HG03097 (cell line): ENCODE data around the gene GATM.
"Not testable (repeated sequence)": the region's sequence is repeated elsewhere in the genome, so short reads cannot be mapped to it uniquely, and the experiment has no call there.

Source experiments
- ATAC-seq: cut with Tn5 transposase; IDR thresholded peaks from one replicate; pipeline ENCODE4 v1.9.1; 2021; ENCODE audit not compliant: unreplicated experiment, low FRiP score

Gene GATM

DNA sequence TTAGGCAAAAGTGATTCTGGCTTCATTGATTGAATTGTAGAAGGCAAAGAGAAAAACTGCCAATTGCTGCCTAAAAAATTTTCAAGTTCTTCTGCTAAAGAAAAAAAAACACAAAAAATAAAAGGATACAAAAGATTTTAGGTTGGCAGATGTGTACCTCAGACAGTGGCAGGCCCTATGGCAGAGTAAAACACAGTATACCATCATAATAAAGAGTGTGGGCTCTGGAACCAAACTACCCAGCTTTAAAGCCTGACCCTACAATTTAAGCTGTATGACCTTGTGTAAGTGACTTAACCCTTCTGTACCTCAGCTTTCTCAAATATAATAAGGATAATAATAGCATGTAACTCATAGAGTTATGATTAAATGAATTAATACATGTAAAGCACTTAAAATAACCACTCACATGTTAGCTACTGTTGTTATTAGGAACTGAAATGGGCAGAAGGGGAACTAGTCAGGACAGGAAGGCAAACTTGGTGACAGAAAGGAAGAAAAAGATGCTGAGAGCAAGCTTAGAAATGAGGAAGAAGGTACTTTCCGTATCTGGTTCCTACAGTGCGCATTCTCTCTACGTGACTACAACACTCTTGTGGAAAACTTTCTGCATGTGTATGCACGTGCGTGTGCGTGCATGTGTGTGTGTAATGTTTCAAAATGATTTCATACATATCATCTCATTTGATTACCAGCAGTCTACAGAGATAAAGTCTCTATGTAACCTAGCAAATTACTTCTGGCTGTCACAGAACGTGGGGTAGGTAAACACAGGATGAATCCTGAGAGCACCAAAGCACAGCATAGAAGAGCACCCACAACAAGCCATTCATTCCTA lies 13.6 kb upstream of the GATM start:
- ATAC-seq: peak; percentile 83

DNA sequence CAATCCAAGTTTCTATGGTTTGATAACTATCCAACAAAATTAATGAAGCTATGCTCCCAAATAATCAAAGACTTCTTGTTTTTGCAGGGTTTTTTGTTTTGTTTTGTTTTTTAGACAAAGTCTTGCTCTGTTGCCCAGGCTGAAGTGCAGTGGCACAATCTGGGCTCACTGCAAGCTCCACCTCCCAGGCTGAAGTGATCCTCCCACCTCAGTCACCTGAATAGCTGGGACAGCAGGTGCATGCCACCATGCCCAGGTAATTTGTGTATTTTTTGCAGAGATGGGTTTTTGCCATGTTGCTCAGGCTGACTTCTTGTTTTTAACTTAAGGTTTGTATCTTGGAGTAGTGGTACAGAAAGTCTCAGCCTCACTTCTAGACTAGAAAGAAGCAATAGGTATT lies 11.0 kb upstream of the GATM start:
- no peak for ATAC-seq

DNA sequence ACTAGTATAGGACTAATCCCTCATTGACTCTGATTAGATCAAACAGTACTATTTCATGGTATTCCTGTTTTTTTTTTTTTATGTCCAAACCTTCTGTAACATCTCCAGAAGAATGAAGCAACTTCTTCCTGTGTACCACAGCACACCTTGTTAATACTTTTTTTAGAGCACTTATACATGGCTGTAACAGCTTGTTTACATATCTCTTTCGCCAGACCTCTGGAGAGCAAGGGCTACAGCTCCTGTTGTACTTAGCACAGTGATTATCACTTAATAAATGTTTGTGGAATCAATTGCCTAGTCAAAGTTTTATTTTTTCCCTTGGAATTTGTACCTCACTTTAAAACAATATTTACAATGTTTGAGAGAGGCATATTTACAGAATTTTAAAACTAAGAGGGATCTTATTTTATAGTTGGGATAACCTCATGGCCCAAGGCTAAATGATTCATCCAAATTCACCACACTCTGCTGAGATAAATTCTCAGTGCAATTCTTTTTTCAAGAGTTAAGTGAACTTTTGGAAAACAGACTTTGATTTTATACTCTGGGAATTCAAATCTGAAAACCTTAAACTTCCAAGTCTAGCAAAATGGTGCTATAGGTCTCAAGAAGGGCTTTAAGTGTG lies 9.2 kb upstream of the GATM start:
- no peak for ATAC-seq

DNA sequence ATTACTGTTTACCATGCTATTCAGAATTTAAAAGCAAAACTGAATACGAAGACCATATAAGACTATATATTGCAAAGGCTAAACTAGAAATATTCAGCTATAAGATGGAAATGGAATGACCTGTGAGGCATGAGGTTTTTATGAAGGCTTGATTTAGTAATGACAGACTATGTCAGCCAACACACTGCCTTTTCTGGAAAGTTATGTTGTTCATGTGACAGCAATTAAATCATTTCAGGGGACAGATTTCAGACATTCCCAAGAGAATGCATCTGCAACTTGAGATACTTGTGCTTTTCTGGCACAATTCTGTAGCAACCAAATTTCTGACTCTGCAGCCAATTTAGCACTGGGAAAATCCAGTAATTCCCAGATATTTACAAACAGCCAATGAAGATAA lies 8.6 kb upstream of the GATM start:
- ATAC-seq: no peak

DNA sequence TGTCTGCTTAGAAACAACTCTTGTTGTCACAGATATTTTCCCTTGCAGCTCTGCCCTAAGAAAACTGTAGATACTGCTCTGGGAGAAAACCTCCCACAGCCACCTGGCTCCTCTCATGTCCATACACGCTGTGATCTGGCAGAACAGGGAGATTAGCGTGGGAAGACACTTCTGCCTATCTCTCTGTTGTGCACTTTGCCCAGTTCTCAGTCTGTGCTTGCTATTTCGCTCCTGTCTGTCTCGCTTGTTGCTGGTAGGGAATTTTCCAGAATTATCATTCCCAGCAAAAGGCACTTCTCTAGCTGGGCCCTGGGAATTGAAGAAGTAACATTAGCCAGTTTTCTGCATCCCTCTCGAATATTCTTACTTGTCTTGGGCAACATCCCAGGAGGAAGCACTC lies 8.1 kb upstream of the GATM start:
- no peak for ATAC-seq

DNA sequence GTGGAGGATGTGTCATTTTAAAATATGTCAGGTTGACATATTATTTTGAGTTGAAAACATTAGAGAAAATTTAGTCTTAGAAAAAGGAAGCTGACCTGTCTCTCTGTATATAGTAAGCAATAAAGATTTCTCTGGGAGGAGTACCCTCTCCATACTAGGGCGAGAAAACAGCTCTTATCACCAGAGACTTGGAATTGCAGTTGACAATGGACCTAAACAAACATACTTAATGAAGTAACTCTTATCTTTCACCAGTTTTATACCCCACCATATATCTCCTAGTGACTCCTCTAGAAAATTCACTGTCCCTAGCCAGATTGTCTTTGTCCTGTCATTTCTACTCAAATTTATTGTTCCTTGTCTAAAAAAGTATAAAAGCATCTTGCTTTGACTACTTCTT lies 7.2 kb upstream of the GATM start:
- ATAC-seq: no peak

DNA sequence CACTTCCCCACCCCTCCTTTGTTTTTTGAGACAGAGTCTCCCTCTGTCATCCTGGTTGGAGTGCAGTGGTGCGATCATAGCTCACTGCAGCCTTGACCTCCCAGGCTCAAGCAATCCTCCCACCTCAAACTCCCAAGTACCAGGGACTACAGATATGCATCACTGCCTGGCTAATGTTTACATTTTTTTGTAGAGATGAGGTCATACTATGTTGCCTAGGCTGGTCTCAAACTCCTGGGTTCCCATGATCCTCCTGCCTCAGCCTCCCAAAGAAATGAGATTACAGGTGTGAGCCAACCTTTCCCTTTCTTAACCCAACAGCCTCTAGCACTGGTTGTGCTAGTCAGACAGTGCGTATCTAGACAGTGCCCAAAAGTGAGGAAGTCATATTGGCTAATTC lies 6.4 kb upstream of the GATM start:
- ATAC-seq: no peak

DNA sequence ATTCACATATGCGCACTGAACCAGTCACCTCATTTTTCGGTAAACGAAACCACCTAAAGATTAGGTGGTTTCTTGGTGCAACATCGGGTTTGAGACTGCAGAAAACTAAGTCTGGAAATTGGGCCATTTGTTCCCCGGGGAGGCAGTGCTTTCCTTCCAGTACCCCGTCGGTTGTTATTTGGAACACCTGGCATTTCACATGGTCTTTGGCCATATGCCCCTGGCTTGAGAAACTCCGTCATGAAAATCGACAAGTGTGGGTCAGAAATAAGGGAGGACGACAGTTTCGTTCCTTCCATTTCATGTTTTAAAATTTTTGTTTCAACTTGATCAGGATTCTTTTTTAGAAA lies 544 bp upstream of the GATM start:
- ATAC-seq: no peak

DNA sequence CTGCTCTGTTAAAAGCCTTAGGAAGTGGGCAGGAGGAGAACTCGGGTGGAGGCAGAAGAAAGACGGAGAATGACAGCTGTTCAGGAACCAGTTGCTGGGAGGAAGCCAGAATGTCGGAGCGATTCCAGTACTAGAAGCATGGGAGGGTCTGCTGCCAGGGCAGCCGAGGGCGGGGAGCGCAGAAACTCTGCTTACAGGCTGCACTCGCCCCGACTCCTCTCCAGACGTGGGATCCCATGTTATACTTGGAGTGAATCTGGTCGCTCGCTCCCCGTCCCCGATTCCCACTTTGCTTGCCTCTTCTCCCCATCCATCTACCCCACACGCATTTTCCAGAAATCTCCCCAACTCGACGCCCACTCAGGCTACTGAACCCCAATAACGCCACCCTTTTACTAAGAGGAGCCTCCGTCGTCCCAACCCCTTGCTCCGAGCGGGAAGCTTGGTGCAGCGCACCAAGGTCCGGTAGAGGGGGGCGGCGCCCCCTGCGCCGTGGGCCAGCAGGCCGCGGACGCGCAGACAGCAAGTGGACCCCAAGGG lies 665 bp downstream of the GATM start:
- peak; percentile 20 for ATAC-seq

DNA sequence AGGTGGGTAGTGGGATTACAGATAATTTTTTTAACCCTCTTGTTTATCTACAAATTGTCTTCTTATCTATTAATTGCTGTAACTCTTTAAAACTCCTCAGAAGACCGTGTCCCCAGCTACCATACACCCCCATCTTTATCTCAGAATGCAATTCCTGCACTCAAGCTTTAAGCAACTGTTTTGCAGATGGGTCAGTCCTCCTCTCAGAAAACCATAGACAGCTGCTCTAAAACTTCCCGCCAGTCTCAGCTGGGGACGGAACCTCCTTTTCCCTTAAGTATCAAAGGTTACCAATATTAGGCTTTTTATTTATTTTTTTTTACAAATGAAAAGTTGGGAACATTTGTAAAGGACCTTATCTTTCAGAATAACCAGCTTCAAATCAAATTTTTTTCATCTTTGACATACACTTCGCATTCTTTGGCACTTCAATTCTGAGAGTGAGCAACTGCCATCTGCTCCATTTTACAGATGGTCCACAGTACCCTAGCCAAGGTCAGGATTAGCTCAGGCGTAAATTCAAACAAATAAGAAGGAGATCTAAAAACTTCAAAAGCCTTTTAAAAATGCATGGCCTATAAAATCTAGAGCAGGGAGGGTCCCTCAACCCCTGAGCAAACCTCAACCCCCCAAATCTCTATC lies 1.3 kb downstream of the GATM start:
- ATAC-seq: no peak

DNA sequence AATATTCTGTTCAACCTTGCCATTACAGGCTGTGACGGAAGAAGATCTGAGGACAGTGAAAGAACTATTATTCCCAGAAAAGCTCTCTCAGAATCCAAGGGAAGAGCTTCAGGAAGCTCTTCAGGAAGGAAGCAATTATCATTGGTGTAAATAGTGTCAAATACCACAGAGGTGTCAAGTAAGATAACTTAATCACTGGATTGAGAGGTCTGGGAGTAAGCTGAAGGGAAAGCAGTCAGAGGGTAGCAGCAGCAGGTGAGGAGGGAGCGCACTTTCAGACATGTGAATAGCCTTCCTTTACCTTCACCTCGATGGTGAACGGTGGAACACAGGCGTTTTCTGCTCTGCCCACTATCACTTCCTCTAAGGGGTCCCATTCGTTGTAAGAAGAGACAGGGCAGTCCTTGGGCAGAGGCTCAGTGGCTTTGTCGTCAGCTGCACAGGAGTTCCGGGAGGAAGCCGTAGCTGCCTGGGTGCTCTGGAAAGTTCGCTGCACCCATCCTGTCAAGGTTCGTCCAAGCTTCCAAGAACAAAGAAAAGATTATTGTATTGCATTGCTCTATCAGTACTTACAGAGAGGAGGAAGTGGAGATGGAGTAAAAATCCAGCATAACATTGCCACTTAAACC lies 1.9 kb downstream of the GATM start:
- no peak for ATAC-seq

DNA sequence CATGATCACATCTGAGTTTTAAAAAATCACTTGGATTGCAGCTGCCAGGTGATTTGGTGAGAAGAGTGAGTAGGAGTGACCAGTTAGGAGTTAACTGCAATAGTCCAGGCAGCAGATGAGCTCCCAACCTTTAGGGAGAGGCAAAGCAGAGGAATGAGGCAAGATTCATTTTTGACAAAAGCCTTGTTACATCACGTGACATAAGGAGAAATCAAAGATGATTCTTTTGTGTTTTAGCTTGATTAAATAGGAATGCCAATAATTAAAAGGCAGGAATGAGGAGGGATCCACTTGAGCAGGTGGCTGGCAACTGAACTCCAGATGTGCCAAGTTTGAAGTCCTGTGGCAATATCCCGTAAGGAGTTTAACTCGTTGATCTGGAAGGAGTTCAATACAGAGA lies 2.5 kb downstream of the GATM start:
- no peak for ATAC-seq

DNA sequence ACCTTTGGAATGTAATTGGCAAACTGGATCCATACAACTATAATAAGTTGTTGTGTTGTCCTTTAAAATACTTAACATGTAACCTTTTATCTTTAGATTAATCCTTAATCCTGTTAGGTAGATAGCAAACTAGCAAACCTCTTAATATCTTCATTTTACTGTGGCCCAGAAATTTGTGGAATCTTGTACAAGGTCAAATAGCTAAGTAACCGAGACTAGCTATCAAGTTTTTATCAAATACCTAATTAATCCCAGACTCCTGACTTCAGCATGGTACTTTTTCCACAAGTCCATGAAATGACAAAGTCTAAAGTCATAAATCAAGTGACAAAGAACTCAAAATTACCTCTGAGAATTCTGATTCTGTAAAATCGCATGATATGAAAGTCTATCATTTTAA lies 4.4 kb downstream of the GATM start:
- no peak for ATAC-seq

DNA sequence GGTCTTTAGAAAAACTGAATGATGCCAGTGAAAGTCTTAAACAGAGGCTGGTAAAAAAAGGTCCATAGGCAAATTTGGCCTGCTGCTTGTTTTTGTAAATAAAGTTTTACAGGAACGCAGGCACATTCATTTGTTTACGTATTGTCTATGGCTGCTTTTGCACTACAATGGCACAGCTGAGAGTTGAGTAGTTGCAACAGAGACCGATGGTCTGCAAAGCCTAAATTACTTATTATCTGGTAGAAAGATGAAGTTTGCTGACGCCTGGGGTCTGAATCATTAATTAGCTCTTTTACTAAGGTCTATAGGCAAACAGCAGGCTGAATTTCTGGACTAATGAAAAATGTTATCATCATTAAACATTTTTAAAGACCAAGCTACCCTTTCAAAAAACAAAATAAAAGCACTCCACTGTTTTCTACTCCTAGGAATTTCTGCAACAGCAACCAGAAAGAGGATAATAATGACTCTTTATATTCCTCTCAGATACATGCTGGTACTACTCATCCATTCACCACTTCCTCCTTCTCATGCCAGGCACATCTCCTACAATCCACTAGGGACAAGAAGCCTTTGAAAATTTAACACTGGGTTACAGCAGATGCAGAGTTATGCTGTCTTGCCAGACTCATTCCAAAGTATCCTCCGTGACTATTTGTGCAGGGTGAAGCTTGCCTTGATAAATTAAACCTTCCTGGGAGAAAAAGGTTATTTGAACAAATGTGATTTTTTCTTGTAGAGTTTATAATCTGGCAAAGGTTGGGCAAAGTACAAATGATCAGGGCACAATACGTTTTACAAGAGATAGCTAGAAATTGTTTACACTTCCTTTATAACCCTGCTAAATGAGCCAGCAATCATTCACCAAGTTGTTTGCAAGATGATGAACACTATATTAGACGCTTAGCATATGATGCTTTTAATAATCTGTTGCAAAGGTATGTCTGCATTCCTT lies 6.0 kb downstream of the GATM start:
- ATAC-seq: no peak

DNA sequence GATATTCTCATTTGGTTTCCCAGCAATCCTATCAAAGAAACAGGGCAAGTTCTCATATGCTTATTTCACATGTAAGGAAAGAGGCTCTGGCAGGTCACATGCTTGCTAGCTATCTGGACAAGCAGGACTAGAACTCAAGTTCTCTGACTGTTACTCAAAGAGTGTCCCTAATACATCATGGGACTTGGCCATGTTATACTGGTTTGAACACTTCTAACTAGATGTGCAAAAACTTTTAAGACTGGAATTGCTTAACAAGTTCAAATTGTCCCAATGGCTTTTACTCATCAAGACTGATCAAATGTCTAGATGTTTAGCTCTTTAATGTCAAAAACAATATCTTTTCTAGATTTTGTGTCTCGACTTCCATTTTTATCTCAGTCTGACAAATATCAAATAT lies 6.8 kb downstream of the GATM start:
- no peak for ATAC-seq

DNA sequence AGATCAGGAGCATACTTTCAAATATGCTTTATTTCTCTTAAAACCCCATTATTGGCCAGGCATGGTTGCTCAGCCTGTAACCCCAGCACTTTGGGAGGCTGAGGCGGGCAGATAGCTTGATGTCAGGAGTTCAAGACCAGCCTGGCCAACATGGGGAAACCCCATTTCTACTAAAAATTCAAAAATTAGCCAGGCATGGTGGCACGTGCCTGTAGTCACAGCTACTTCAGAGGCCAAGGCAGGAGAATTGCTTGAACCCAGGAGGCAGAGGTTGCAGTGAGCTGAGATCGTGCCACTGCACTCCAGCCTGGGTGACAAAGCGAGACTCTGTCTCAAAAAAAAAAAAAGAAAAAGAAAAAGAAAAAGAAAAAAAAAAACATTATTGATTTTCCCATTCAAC lies 8.3 kb downstream of the GATM start:
- ATAC-seq: not testable (repeated sequence)

DNA sequence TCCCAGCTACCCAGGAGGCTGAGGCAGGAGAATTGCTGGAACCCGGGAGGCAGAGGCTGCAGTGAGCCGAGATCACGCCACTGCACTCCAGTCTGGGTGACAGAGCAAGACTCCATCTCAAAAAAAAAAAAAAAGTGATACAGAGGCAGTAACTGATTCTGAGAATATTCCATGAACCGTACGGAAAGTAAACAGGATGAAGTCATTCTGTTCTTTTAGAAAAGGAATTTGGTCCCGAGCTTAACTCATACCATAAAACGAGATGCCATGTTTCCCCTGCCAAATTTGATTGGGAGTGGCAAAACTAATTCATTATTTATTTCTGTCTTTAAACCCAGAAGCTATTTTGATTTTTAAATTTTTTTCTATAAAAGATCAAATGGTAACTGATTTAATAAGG lies 11.1 kb downstream of the GATM start:
- ATAC-seq: not testable (repeated sequence)

DNA sequence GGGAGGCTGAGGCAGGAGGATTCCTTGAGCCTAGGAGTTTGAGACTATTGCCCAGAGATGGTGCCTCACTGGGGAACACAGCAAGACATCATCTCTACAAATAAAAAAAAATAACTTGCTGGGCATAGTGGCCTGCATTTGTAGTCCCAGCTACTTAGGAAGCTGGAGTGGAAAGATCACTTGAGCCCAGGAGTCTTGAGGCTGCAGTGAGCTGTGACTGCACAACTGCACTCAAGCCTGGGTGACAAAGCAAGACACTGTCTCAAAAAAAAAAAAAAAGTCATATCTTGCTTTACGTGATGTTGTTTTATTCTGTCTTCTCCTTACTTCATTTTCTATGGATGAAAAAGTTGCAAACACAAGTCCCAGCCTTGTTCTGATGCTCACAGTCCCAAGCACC lies 14.1 kb downstream of the GATM start:
- no peak for ATAC-seq

DNA sequence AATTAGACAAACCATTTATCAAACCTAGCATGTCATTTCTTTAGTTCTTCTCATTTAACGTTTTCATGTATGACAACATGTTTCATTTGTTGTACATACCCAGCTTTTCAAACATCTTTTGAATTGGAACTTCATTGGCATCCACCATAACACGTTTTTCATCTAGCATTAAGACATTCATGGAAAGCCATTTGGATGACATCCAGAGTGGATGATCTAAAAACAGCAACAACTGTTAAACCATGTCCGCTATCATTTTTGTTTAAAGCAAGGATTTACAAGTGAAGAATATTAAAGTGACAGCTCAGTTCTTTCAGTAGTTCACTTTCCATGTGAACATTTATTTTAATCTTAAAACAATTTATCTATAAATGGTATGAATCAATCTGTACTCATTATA lies 14.5 kb downstream of the GATM start:
- ATAC-seq: no peak

DNA sequence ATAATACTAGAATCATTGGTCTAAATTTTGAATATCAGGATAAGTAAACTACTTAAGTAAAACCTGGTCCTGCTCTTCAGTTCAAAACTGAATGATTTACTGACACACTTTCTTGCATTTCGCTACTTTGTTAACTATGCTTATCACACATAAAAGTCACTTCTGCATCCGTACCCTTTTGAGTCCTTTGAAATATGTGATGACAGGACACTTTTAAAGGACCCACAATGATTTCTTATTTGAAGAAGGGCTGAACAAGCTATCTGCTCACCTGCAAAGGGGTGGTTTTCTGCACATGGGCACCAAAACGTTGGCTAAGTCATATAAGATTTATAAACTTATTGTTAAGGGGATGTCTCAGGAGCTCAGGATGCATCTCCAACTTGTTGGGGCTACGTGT lies 15.0 kb downstream of the GATM start:
- no peak for ATAC-seq
